SK-N-SH treated with all-trans-retinoic acid at 6 μM for 48 hours (cell line): Measurements from ENCODE around the gene NAV3.

Source experiments
- BACH2 ChIP-seq: fragments of 250-450 bp; sonication (Bioruptor Pico); IDR thresholded peaks from 2 replicates; pipeline ENCODE4 v1.9.0; 2021; ENCODE audit warnings: mild to moderate bottlenecking, borderline replicate concordance
- RARB ChIP-seq: fragments of 250-450 bp; sonication (Bioruptor Pico); IDR thresholded peaks from 2 replicates; pipeline ENCODE4 v1.8.0; 2021; ENCODE audit warnings: mild to moderate bottlenecking, moderate library complexity
- ZNF8 ChIP-seq: fragments of 450-650 bp; formaldehyde crosslinking; IDR thresholded peaks from 2 replicates; pipeline ENCODE4 v1.5.0; 2020; ENCODE audit warnings: mild to moderate bottlenecking, moderate library complexity
- TF ChIP-seq, protein P1 (sequence below): fragments of 250-450 bp; sonication (Bioruptor Pico); IDR thresholded peaks from 2 replicates; pipeline ENCODE4 v1.5.1; 2021; ENCODE audit warnings: mild to moderate bottlenecking, moderate library complexity
- TF ChIP-seq, protein P2 (sequence below): fragments of 250-450 bp; sonication (Bioruptor Pico); IDR thresholded peaks from 2 replicates; pipeline ENCODE4 v1.8.0; 2020; ENCODE audit warnings: mild to moderate bottlenecking, moderate library complexity, borderline replicate concordance

DNA sequence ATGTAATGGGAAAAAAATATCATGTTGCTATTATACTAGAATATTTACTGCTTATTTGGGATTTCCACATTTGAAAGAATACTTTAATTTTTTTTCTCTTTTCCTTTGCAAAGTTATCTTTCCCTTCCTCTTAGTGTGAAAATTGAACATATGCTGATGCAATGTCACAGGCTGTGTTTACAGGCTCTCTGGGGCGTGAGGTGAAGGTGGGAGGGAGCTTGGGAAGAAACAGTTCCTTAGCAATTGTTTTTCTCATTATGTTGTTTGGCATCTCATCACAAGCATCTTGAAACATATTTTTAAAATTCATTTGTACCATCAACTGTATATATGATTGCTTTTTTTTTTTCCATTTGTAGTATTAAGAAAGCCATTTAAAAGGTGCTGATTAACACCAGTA, 47.9 kb upstream of the NAV3 start:
- TF ChIP-seq, protein P1, sequence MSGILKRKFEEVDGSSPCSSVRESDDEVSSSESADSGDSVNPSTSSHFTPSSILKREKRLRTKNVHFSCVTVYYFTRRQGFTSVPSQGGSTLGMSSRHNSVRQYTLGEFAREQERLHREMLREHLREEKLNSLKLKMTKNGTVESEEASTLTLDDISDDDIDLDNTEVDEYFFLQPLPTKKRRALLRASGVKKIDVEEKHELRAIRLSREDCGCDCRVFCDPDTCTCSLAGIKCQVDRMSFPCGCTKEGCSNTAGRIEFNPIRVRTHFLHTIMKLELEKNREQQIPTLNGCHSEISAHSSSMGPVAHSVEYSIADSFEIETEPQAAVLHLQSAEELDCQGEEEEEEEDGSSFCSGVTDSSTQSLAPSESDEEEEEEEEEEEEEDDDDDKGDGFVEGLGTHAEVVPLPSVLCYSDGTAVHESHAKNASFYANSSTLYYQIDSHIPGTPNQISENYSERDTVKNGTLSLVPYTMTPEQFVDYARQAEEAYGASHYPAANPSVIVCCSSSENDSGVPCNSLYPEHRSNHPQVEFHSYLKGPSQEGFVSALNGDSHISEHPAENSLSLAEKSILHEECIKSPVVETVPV (CRISPR knock-in tag) = no peak
- no peak for TF ChIP-seq RARB (CRISPR knock-in tag)
- TF ChIP-seq, protein P2, sequence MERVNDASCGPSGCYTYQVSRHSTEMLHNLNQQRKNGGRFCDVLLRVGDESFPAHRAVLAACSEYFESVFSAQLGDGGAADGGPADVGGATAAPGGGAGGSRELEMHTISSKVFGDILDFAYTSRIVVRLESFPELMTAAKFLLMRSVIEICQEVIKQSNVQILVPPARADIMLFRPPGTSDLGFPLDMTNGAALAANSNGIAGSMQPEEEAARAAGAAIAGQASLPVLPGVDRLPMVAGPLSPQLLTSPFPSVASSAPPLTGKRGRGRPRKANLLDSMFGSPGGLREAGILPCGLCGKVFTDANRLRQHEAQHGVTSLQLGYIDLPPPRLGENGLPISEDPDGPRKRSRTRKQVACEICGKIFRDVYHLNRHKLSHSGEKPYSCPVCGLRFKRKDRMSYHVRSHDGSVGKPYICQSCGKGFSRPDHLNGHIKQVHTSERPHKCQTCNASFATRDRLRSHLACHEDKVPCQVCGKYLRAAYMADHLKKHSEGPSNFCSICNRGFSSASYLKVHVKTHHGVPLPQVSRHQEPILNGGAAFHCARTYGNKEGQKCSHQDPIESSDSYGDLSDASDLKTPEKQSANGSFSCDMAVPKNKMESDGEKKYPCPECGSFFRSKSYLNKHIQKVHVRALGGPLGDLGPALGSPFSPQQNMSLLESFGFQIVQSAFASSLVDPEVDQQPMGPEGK (CRISPR knock-in tag) = no peak
- TF ChIP-seq BACH2 (CRISPR knock-in tag) = no peak
- no peak for TF ChIP-seq ZNF8 (CRISPR knock-in tag)
